Stimulated activated CD4-positive, alpha-beta T cell treated with anti-CD3 and anti-CD28 coated beads, Interleukin-15, amount 100 ng/mL, for 1 hour (primary cell): Measurements from ENCODE around the gene ZRANB1.

Experiments
- DNase-seq, 2 donors: peaks; one replicate each; pipeline ENCODE4 v3.0.0-alpha.2; 2020; ENCODE audit warnings: low read depth in 1 of 2, low spot score in 1 of 2

ZRANB1 gene

GRCh38 chr10:125004571-125005311 lies 62.8 kb downstream of the ZRANB1 start:
- no peak for DNase-seq

DNA sequence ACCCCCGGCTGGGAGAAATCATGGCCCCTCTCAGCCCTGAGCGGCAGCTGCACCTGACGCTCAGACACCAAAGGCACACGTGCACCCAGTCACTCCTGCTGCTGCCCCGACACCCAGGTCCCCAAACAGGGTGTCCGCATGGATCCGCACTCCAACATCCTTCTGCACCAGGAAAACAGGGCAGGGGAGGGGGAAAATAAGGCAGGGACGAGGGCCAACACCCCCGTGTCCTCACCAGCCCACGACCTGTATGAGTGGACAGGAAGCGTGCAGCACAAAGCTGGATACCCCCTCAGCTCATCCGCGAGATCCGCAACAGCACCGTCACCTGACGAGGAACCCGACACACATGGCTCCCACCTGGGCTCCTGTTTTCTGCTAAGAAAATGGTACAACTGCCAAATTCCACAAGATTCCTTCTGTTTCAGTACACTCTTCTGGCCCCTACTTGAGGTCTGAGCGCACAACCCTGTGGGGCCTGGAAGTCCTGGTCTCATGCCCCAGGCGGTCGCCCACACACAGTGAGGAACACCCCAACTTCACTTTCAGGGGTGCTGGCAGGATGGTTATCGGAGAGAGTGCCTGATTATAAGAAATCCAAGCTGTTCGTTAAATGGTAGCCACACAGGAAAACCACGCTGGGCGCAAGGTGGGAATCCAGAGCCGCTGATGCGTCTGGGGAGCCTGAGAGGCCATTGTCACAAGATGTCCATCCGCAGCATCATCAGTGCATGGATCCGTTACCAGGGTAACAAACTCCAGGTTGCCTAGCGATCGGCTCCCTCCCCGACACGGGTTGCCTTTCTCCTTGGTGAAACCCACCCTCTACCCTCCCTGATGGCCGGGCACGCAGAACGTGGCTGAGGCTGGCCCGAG lies 63.6 kb downstream of the ZRANB1 start:
- no peak for DNase-seq

- DNase-seq, result no peak
Measured at GRCh38 chr10:125006188-125006680, 64.3 kb downstream of the ZRANB1 start.

GRCh38 chr10:125006921-125007426 lies 65.1 kb downstream of the ZRANB1 start:
- DNase-seq, result no peak

DNA sequence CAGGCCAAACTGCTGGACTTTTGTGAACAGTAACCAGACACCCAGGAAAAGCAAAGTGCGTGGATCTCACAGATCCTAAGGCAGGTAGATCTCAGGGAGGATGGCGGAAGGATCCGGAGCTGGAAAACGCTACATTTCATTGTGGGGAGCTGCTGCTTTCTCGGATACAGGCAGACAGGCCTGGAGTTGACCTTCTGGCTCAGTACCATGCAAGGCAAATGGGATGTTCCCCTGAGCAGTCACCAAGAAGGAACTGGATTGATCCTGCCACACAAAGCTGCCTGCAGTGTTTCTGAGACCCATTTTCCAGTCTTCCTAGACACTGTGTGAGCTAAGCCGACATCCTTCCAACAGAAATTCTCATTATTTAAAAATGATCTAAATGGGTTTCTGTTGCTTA lies 65.5 kb downstream of the ZRANB1 start:
- no peak for DNase-seq

DNA sequence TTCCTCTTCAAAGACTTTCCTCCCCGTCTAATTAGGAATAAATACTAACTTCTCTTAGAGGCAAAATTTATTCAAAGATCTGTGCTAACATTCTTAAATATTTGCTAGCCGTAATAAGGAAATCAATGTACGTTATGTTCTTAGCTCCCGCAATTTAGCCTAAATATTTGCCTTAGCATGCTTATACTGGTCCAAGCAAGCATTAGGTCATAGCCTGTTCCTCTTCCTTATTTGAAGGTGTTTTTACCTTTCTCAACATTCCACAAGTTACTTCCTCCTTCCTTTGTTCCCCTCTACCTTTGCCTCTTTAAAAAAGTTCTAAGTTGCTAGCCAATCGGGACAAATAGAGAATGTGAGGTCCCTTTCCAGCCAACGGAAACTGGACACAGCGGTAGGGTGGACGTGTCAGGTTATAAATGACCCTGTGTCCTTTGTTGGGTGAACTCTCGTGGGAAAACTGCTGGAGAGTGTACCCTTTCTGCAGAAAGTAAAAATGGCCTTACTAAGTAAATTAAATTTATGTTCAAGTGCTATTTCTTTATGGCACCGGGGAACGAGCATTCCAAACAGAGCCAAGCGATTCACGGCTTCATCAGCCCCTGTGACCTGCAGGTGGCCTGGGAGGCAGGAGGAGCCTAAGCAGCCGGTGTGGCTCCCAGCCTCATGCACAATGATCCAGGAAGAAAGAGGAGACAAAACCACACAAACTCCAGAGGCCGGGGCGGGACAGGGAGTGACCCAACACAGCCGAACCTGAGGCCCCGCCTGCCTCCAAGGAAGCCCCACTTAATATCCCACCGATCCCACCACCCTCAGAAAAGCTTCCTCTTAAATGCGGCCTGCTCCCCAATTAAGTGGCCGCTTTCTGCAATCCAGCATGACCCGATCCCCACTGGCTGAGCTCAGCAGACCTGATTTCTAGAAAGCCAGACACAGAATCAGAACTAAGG lies 67.0 kb downstream of the ZRANB1 start:
- DNase-seq, result no peak

DNA sequence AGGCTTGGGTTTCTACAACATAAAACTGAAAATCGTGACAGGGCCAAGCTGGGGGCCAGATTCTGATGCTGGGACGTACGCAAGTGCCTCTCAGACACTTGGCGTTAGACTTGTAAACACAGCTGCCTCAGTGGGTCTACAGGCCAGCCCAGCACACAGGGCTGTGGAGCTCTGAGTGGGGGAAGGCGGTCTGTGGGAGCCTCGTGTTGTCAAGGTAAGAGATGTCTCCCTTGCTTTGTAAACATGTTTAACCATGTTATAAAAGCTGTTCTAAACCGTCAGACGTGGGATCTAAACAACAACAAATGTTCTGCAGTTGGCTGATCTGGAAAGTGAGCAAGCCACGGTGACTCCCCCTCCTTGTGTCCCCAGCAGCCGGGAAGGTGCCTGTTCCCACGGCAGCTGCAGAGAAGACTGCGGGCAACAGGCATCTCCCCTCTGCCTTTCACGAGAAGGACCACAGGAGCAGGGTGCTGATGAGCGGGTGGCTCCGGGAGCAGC lies 67.8 kb downstream of the ZRANB1 start:
- no peak for DNase-seq

DNA sequence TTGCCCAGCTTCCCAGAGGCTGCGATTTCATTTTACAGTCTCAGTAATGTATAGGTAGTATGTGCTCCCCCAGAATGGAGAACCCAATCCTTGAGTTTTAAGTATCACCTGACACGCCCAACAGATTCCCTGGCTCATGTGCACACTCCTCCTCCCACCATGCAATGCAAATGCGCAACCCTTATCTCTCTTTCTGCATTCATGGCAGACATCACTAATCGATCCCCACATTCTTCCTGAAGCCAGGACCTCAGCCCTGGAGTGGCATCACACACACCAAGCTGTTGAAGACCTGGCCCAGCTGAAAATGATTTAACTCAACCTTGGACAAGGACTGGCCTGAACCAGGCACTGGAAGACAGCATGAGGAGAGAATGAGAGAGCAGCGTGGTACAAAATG lies 68.4 kb downstream of the ZRANB1 start:
- DNase-seq, result no peak

DNA sequence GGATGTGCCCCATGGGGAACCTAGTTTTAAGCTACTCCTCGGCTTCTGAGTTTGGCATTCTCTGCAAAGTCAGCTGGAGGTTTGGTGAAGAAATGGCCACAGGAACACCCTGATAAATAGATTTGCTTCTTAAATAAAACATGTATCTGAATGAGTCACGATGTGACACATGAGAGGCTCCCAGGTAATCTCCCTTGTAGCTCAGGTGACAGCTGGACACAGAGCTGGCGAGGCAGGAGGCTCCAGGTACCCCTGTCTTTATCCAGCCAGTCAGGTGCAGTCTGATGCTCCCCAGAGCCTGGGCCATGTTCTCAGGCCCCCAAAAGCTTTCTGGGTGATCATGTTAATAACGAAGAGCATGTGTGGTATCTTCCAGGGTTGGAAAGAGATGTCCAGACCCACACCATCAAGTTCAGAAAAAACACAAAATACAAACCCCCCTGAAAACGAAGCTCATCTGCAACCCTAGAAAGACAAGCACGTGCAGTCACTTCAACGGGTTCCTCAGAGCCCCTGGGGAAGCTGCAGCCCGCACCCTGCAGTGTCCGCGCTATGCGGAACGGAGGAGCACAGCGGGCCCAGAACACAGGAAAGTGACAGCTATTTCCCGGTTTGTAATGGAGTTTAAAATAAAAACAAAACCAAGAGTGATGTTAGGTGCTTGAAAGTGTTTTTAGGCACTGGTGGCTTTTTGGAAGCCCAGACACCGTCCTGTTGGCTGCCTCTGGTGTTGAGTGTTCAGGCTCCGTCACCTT lies 69.4 kb downstream of the ZRANB1 start:
- no peak for DNase-seq

- no peak for DNase-seq
Measured at GRCh38 chr10:125011926-125012705, 70.2 kb downstream of the ZRANB1 start.

DNA sequence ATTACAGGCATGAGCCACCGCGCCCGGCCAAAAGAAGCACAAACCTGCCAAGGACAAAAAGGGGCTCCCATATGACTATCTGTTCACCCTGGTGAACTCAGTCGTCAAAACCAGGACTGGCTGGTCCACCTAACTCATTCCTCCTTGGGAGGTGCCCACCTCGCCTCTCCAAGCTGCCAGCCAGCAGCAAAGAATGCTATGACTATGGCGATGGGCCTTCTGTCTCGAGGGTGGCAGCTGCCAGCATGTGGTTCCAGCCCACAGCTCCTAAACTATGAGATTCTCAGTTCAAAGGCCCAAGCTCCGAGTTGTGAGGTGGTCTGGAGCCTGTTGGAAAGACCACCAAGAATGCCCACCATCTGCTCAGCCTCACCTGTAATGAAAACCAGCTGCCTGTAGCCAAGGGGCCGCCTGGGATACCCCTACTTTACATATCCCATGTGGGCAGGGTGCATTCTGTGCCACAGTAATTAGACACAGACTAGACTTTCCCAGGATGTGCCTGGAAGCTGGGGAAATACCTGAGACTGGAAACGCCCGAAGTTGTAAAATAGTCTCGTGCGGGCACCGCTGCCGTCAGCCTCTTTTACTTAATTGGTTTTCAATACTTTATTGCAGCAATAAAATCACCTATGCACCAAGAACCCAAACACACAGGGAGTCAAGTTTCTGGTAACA lies 71.1 kb downstream of the ZRANB1 start:
- DNase-seq, result no peak

GRCh38 chr10:125013529-125013872 lies 71.6 kb downstream of the ZRANB1 start:
- DNase-seq, result no peak

- DNase-seq, result no peak
Measured at GRCh38 chr10:125014086-125014830, 72.3 kb downstream of the ZRANB1 start.

DNA sequence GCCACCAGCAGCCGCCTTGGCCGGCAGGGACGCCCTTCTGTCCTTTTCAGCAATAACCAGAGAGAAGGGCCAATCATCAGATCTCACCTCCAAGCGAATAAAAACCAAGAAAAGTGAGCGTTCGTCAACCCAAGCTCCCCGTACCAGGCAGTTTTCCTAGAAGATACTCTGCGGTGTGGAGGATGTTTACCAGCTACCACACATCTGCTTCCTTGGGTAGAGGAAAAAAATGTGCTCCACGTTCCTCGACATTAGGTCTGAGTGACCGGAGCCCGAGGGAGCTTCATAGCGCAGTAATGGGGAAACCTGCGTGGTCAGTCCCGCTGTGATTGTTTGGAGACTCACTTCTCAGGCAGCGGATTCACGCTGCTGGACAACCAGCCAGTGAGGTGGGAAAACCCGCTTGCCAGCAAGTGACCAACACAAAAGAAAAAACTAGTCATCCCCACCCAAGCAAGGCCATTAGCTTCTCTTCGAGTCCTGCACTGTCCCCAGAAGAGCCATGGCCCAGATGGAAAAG lies 73.0 kb downstream of the ZRANB1 start:
- no peak for DNase-seq

DNA sequence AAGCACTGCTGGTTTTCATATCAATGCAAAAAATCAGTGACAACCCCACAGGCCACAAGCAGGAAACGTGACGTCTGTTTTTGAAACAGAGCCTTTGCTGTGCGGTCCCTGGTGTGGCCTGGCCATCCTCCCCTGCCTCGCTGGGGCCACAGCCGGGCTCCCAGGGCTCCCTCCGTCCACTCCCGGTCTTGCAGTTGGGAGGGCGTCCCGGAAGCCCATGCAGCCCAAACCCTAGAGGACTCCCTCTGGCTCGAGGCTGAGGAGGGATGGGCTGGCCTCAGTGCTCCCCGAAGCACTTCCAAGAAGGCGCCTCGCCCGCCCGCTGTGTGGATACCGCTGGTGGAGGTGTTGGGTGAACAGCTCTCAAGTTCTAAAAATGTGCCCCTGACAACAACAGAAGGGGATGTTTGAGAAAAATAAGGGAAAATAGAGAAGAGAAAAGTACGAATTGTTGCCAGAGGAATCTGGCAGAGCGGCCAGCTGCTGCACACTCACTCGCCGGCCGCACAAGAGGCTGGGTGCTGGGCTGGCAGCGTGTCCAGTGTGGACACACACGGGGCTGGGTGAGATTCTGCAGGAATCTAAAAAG lies 73.5 kb downstream of the ZRANB1 start:
- DNase-seq, result no peak

DNA sequence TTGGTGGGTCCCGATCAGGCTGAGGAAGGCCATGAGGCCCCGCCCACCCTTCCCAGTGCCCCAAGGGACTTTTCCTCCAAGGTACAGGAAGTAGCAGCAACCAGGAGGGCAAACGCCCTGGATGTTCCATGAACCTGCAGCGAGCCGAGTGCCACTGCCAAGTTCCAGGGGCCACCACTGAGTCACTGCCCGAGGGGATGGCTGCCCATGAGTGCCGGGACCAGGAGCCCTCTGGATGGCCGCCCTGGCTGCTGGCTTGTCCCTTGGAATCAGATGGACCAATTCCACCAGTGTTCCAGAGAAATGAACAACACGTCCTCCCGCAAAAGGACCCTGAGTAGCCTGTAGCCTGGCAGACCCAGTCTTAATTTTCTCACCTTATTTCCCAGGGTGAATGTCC lies 74.2 kb downstream of the ZRANB1 start:
- DNase-seq, result no peak

DNA sequence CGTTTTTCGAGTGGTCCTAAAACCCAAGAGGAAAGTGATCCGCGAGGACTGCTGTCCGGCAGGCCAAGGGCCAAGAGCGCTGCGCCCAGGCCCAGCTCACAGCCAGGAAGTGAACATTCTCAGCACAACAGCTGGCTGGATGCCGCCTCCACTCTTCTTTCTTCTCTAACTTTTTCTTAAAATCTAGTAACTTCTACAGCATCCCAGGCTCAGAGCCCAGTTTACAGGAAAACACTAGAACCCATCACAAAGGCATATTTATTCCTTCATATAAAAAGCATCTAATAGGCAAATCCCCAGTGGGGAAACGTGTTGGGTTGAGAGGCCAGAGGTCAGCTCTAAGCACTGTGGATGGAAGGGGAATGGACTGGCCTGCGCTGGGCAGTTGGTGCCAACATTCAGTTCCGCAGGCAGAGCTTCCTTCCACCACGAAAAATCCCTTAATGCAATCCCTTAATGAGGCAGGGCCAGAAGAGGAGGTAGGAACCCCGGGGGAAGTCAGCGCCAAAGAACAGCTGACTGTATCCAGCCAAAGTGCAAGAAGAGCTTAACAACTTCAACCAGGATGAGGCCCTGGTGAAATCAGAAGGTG lies 74.8 kb downstream of the ZRANB1 start:
- DNase-seq, result no peak
